Measurements from ENCODE around the gene FJX1. TPM values are rescaled to one million over a fixed set of nuclear protein-coding genes. Genes with fewer than 3 reads are reported as not detected.

Gene FJX1
- total RNA-seq, 6 donors from 2014 or later, result 2.5 to 9.2 (median 6.1) TPM

- ATAC-seq (ENCODE audit: low FRiP score in 2 of 2), result peak; percentile 61 to 67
- Histone ChIP-seq H3K4me3 (no peak overlapping the region), H3K4me1 (peaks cover 0 to 6% (median 0%) of the 10 kb centered on the region in 4 donors), H3K9me3 (no peaks in the 10 kb centered on the region), H3K27me3 (no peaks in the 10 kb centered on the region), H3K27ac (no peak overlapping the region), H3K36me3 (no peaks in the 10 kb centered on the region)
- TF ChIP-seq POLR2A (IDR thresholded peaks at IDR 0.05) (no peak), POLR2AphosphoS5 (IDR thresholded peaks at IDR 0.05) (no peak), EP300 (IDR thresholded peaks at IDR 0.05) (no peak), CTCF (IDR thresholded peaks at IDR 0.05) (no peak)
- peak in 1 of 2 donors; percentile 61 for DNase-seq
Observed at GRCh38 chr11:35593143-35593542, 25.1 kb upstream of the FJX1 start.

DNA sequence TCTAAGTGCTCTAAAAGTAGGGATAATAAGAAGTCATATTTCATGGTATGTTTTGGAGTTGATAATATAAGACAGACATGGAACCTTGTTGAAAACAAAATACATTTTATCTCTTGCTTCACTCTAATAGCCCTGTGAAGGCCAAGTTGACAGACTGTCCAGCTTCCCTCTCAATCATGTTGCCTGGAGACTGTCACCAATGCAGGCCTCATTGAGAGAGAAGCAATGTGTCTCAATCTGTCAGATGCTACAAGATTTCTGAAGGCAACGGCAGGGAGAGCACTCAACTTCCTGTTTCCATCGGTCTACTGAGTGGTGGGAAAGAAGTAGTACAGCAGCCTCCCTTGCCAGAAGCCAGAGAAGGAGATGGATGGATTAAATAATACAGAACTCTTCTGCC lies 23.6 kb upstream of the FJX1 start:
- H3K27me3 ChIP-seq, result no peaks in the 10 kb centered on the region
- no peaks in the 10 kb centered on the region for H3K9me3 ChIP-seq
- no peak overlapping the region for H3K27ac ChIP-seq
- TF ChIP-seq EP300 (IDR thresholded peaks at IDR 0.05) (no peak), POLR2AphosphoS5 (IDR thresholded peaks at IDR 0.05) (no peak), CTCF (IDR thresholded peaks at IDR 0.05) (no peak), POLR2A (IDR thresholded peaks at IDR 0.05) (no peak)
- H3K4me3 ChIP-seq, result no peak overlapping the region
- DNase-seq, result no peak
- H3K36me3 ChIP-seq, result no peaks in the 10 kb centered on the region
- H3K4me1 ChIP-seq, result peaks cover 0 to 6% (median 0%) of the 10 kb centered on the region in 4 donors
- WGBS, 2 donors, result 28 to 48% methylated on average over 2 of the region's 2 CpGs
- peak in 1 of 2 donors; percentile 14 for ATAC-seq (ENCODE audit: low FRiP score in 2 of 2)

GRCh38 chr11:35598254-35599125 lies 19.8 kb upstream of the FJX1 start:
- DNase-seq (no peak), ATAC-seq (ENCODE audit: low FRiP score in 2 of 2) (peak in 1 of 2 donors; percentile 19)
- Histone ChIP-seq H3K4me1 (peaks cover 0 to under 1% (median 0%) of the 10 kb centered on the region in 4 donors), H3K4me3 (no peak overlapping the region), H3K36me3 (no peaks in the 10 kb centered on the region), H3K27me3 (no peaks in the 10 kb centered on the region), H3K27ac (no peak overlapping the region), H3K9me3 (no peaks in the 10 kb centered on the region)
- 74 to 84% methylated on average over 3 of the region's 3 CpGs for WGBS, 2 donors
- TF ChIP-seq EP300 (IDR thresholded peaks at IDR 0.05), result no peak
- no peak for TF ChIP-seq POLR2AphosphoS5 (IDR thresholded peaks at IDR 0.05)
- no peak for TF ChIP-seq CTCF (IDR thresholded peaks at IDR 0.05)
- no peak for TF ChIP-seq POLR2A (IDR thresholded peaks at IDR 0.05)

- 74 to 83% methylated on average over 4 of the region's 4 CpGs for WGBS, 2 donors
- Histone ChIP-seq H3K27me3 (no peaks in the 10 kb centered on the region), H3K4me3 (no peak overlapping the region), H3K36me3 (no peaks in the 10 kb centered on the region), H3K27ac (no peak overlapping the region), H3K9me3 (no peaks in the 10 kb centered on the region), H3K4me1 (no peaks in the 10 kb centered on the region)
- no peak for DNase-seq
- no peak for ATAC-seq (ENCODE audit: low FRiP score in 2 of 2)
- TF ChIP-seq POLR2A (IDR thresholded peaks at IDR 0.05), result no peak
- no peak for TF ChIP-seq EP300 (IDR thresholded peaks at IDR 0.05)
- no peak for TF ChIP-seq POLR2AphosphoS5 (IDR thresholded peaks at IDR 0.05)
- TF ChIP-seq CTCF (IDR thresholded peaks at IDR 0.05), result no peak
Observed at GRCh38 chr11:35600331-35600838, 17.9 kb upstream of the FJX1 start.
